Fibroblast of skin of scalp (primary cell): ENCODE data around the gene HAGH.

Source experiments
- DNase-seq: peaks from one replicate; pipeline ENCODE4 v3.0.0-alpha.2; 2013

Gene HAGH

DNA sequence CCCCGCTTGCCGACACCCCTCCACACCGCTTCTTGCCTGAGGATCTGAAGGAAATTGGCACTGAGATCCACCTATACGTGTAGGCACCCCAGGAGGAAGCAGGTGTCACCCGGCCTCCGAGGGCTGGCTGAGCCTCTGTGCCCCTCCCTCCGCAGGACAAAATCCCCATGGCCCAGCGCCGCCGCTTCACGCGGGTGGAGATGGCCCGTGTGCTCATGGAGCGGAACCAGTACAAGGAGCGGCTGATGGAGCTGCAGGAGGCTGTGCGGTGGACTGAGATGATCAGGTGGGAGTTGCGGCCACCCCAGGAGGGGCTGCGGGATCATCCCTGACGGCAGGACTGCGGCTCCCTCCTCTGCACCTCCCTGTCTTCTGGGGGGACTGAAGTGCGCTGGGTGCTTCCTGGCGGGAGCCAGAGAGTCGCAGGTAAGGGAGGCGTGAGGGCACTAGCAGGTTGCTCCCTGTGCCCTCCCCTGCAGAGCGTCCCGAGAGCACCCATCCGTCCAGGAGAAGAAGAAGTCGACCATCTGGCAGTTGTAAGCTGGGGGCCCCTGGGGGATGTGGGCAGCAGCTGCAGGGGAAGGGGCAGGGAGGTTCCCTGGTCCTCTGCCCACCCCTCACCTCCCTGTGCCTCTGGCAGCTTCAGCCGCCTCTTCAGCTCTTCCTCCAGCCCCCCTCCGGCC lies 64.3 kb downstream of the HAGH start:
- no peak for DNase-seq

DNA sequence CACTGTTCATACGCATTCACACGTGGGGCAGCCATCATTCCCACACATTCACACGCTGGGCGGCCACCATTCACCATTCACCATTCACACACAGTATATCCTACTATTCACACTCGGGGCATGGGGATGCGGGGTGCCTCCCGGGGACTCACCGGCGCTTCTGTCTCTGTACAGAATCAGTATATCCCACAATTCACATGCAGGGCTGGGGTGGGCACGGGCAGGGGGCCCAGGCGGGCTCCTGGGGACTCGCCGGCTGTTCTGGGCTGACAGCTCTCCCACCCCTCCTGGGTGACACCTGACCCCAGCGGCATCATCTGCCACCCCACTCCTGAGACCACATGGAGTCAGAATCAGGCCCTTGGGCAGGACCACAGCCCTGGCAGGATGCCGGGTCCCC lies 64.9 kb downstream of the HAGH start:
- no peak for DNase-seq

DNA sequence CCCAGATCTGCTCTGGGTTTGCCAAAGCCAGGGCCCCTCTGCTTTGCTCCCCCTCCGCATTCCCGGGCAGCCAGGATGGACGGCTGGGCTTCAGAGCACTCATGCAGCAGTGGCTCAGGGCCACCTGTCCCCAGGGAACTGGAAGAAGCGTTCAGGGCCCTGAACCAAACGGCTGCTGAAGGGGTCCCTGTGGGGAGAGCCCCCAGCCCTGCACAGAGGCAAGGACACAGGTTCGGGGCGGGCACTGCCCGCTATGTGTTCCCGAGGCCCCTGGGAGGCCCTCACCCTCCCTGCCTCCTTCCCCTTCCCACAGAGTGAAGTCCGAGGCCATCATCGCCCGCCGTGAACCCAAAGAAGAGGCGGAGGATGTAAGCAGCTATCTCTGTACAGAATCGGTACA lies 65.7 kb downstream of the HAGH start:
- no peak for DNase-seq

GRCh38 chr16:1759511-1759910 lies 67.1 kb downstream of the HAGH start:
- DNase-seq: no peak

GRCh38 chr16:1758923-1759322 lies 67.7 kb downstream of the HAGH start:
- no peak for DNase-seq

GRCh38 chr16:1757714-1758461 lies 68.7 kb downstream of the HAGH start:
- DNase-seq: no peak
